ENCODE data around the gene RPS19BP1. TPM values are rescaled to one million over a fixed set of nuclear protein-coding genes. Genes with fewer than 3 reads are reported as not detected.
A peak's percentile ranks its signal among the peaks of the same experiment; 100 is the strongest.

RPS19BP1 gene
- total RNA-seq, 2 donors from 2014 or later: 65.5 to 70.3 TPM

GRCh38 chr22:39560127-39560526 is 27.6 kb upstream of the RPS19BP1 start:
- H3K9me3 ChIP-seq (ENCODE audit: control insufficient read depth, low read length): no peaks in the 10 kb centered on the region
- Mint-ChIP-seq H3K9me3 (no peaks in the 10 kb centered on the region), H3K4me1 (peaks cover 13% of the 10 kb centered on the region), H3K36me3 (ENCODE audit: low read depth) (no peaks in the 10 kb centered on the region), H3K27me3 (ENCODE audit: insufficient read depth) (peaks cover 49% of the 10 kb centered on the region), H3K27ac (no peak overlapping the region), H3K4me3 (no peak overlapping the region)
- TF ChIP-seq, protein P1, sequence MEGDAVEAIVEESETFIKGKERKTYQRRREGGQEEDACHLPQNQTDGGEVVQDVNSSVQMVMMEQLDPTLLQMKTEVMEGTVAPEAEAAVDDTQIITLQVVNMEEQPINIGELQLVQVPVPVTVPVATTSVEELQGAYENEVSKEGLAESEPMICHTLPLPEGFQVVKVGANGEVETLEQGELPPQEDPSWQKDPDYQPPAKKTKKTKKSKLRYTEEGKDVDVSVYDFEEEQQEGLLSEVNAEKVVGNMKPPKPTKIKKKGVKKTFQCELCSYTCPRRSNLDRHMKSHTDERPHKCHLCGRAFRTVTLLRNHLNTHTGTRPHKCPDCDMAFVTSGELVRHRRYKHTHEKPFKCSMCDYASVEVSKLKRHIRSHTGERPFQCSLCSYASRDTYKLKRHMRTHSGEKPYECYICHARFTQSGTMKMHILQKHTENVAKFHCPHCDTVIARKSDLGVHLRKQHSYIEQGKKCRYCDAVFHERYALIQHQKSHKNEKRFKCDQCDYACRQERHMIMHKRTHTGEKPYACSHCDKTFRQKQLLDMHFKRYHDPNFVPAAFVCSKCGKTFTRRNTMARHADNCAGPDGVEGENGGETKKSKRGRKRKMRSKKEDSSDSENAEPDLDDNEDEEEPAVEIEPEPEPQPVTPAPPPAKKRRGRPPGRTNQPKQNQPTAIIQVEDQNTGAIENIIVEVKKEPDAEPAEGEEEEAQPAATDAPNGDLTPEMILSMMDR (conservative IDR thresholded peaks at IDR 0.05): no peak
- no peak overlapping the region for H3K9ac ChIP-seq (ENCODE audit: extremely low read depth, low read length, poor library complexity, severe bottlenecking)
- H3K4me3 ChIP-seq (ENCODE audit: low read length): no peak overlapping the region
- H3K27ac ChIP-seq (ENCODE audit: low read depth, low read length): no peak overlapping the region
- DNase-seq: no peak
- no peaks in the 10 kb centered on the region for H3K36me3 ChIP-seq (ENCODE audit: control insufficient read depth, insufficient read depth, low read length)
- H3K27me3 ChIP-seq (ENCODE audit: control insufficient read depth, insufficient read depth, low read length, poor library complexity, severe bottlenecking): peaks cover 51% of the 10 kb centered on the region
- peaks cover 3% of the 10 kb centered on the region for H3K4me1 ChIP-seq (ENCODE audit: control insufficient read depth, insufficient read depth, low read length)
- WGBS, 2 experiments (ENCODE audit: insufficient coverage in 1 of 2, insufficient read length in 1 of 2): 75% methylated on average over 6 of the region's 6 CpGs; no CpG with 5 or more reads in 1 of the 2 experiments

- H3K9me3 ChIP-seq (ENCODE audit: control insufficient read depth, low read length): no peaks in the 10 kb centered on the region
- no peaks in the 10 kb centered on the region for H3K9me3 Mint-ChIP-seq
- H3K9ac ChIP-seq (ENCODE audit: extremely low read depth, low read length, poor library complexity, severe bottlenecking): no peak overlapping the region
- TF ChIP-seq, protein P1 (conservative IDR thresholded peaks at IDR 0.05): peak; percentile 90
- 40 to 78% methylated on average over 2 to 11 of the region's 11 CpGs for WGBS, 2 experiments (ENCODE audit: insufficient coverage in 1 of 2, insufficient read length in 1 of 2)
- peaks cover 13% of the 10 kb centered on the region for H3K4me1 Mint-ChIP-seq
- peaks cover 51% of the 10 kb centered on the region for H3K27me3 ChIP-seq (ENCODE audit: control insufficient read depth, insufficient read depth, low read length, poor library complexity, severe bottlenecking)
- H3K27ac Mint-ChIP-seq: no peak overlapping the region
- no peak overlapping the region for H3K27ac ChIP-seq (ENCODE audit: low read depth, low read length)
- peak; percentile 90 for DNase-seq
- H3K4me3 ChIP-seq (ENCODE audit: low read length): no peak overlapping the region
- peak overlapping the region; percentile 53 for H3K4me3 Mint-ChIP-seq
- peaks cover 3% of the 10 kb centered on the region for H3K4me1 ChIP-seq (ENCODE audit: control insufficient read depth, insufficient read depth, low read length)
- H3K27me3 Mint-ChIP-seq (ENCODE audit: insufficient read depth): peaks cover 50% of the 10 kb centered on the region
- H3K36me3 Mint-ChIP-seq (ENCODE audit: low read depth): no peaks in the 10 kb centered on the region
- no peaks in the 10 kb centered on the region for H3K36me3 ChIP-seq (ENCODE audit: control insufficient read depth, insufficient read depth, low read length)
These were observed 27.0 kb upstream of the RPS19BP1 start for GRCh38 chr22:39559456-39560105.

GRCh38 chr22:39558950-39559349 is 26.4 kb upstream of the RPS19BP1 start:
- WGBS, 2 experiments (ENCODE audit: insufficient coverage in 1 of 2, insufficient read length in 1 of 2): 87 to 89% methylated on average over 8 to 14 of the region's 14 CpGs
- DNase-seq: no peak
- no peaks in the 10 kb centered on the region for H3K9me3 ChIP-seq (ENCODE audit: control insufficient read depth, low read length)
- peaks cover 53% of the 10 kb centered on the region for H3K27me3 Mint-ChIP-seq (ENCODE audit: insufficient read depth)
- peaks cover 3% of the 10 kb centered on the region for H3K4me1 ChIP-seq (ENCODE audit: control insufficient read depth, insufficient read depth, low read length)
- no peaks in the 10 kb centered on the region for H3K36me3 ChIP-seq (ENCODE audit: control insufficient read depth, insufficient read depth, low read length)
- H3K4me3 ChIP-seq (ENCODE audit: low read length): peak overlapping the region; percentile 58
- no peak overlapping the region for H3K9ac ChIP-seq (ENCODE audit: extremely low read depth, low read length, poor library complexity, severe bottlenecking)
- peaks cover 18% of the 10 kb centered on the region for H3K4me1 Mint-ChIP-seq
- no peaks in the 10 kb centered on the region for H3K36me3 Mint-ChIP-seq (ENCODE audit: low read depth)
- H3K27ac ChIP-seq (ENCODE audit: low read depth, low read length): no peak overlapping the region
- peak overlapping the region; percentile 53 for H3K4me3 Mint-ChIP-seq
- no peak overlapping the region for H3K27ac Mint-ChIP-seq
- H3K9me3 Mint-ChIP-seq: no peaks in the 10 kb centered on the region
- TF ChIP-seq, protein P1 (conservative IDR thresholded peaks at IDR 0.05): no peak
- H3K27me3 ChIP-seq (ENCODE audit: control insufficient read depth, insufficient read depth, low read length, poor library complexity, severe bottlenecking): peaks cover 51% of the 10 kb centered on the region
